ENCODE measurements around the gene PDLIM5. TPM values are rescaled to one million over a fixed set of nuclear protein-coding genes. Genes with fewer than 3 reads are reported as not detected.

Gene PDLIM5
- polyA plus RNA-seq, 4 donors, result 47.9 to 61.4 (median 55.6) TPM

GRCh38 chr4:94420356-94420755 is 31.4 kb upstream of the PDLIM5 start:
- DNase-seq (ENCODE audit: low read depth in 4 of 4, low spot score in 3 of 4), result no peak

- no peak for DNase-seq (ENCODE audit: low read depth in 4 of 4, low spot score in 3 of 4)
Measured at GRCh38 chr4:94426783-94427182, 25.0 kb upstream of the PDLIM5 start.

- no peak for DNase-seq (ENCODE audit: low read depth in 4 of 4, low spot score in 3 of 4)
Measured at GRCh38 chr4:94428884-94429283, 22.9 kb upstream of the PDLIM5 start.

DNA sequence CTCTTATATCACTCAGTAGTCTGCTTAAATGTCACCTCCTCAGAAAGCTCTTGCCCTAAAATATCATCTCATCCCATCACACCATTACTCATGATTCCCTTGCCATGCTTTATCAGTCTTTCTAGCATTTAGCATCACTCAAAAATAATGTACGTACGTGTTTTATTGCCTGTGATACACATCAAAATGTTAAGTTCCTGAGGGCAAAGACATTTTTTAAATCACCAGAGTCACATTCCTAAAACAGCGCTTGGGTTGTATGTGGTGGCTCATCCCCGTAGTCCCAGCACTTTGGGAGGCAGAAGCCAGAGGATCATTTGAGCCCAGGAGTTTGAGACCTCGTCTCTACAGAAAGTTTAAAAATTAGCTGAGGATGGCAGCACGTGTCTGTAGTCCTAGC is 21.3 kb upstream of the PDLIM5 start:
- DNase-seq (ENCODE audit: low read depth in 4 of 4, low spot score in 3 of 4), result no peak

DNA sequence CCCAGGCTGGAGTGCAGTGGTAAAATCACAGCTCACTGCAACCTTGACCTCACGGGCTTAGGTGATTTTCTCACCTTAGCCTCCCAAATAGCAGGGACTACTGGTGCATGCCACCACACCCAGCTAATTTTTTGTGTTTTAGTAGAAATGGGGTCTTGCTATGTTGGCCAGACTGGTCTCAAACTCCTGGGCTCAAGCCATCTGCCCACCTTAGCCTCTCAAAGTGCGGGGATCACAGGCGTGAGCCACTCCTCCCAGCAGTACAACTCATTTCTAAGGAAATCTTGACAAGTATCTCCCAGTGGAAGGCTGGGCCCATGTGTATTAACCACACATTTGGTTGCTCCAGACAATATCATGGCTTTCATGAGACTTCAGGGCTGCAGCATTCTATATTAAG is 20.4 kb upstream of the PDLIM5 start:
- DNase-seq (ENCODE audit: low read depth in 4 of 4, low spot score in 3 of 4), result no peak

GRCh38 chr4:94434505-94434904 is 17.2 kb upstream of the PDLIM5 start:
- no peak for DNase-seq (ENCODE audit: low read depth in 4 of 4, low spot score in 3 of 4)

- DNase-seq (ENCODE audit: low read depth in 4 of 4, low spot score in 3 of 4), result no peak
Measured at GRCh38 chr4:94435874-94436273, 15.9 kb upstream of the PDLIM5 start.

DNA sequence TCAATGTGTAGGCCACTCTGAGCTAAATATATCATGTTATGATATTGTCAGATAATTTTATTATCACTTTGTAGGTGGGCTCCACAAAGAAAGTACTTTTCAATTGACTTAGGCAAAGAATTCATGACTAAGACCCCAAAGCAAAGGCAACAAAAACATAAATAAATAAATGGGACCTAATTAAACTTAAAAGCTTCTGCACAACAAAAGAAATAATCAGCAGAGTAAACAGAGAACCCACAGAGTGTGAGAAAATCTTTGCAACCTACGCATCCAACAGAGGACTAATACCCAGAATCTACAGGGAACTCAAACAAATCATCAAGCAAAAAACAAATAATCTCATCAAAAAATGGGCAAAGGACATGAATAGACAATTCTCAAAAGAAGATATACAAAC is 15.2 kb upstream of the PDLIM5 start:
- no peak for DNase-seq (ENCODE audit: low read depth in 4 of 4, low spot score in 3 of 4)

GRCh38 chr4:94439606-94440005 is 12.1 kb upstream of the PDLIM5 start:
- DNase-seq (ENCODE audit: low read depth in 4 of 4, low spot score in 3 of 4), result no peak

GRCh38 chr4:94441838-94442237 is 9.9 kb upstream of the PDLIM5 start:
- no peak for DNase-seq (ENCODE audit: low read depth in 4 of 4, low spot score in 3 of 4)

GRCh38 chr4:94442251-94442650 is 9.5 kb upstream of the PDLIM5 start:
- no peak for DNase-seq (ENCODE audit: low read depth in 4 of 4, low spot score in 3 of 4)

DNA sequence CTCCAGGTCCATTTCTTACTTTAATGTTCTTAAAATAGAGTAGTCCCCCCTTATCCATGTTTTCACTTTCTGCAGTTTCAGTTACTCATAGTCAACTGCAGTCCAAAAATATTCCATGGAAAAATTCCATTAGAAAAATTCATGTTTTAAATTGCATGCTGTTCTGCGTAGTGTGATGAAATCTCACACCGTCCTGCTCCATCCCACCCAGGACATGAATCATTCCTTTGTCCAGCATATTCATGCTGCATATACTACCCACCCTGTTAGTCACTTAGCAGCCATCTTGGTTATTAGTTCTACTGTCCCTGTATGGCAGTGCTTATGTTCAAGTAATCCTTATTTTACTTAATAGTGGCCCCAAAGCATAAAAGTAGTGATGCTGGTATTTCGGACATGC is 5.4 kb upstream of the PDLIM5 start:
- DNase-seq (ENCODE audit: low read depth in 4 of 4, low spot score in 3 of 4), result no peak

DNA sequence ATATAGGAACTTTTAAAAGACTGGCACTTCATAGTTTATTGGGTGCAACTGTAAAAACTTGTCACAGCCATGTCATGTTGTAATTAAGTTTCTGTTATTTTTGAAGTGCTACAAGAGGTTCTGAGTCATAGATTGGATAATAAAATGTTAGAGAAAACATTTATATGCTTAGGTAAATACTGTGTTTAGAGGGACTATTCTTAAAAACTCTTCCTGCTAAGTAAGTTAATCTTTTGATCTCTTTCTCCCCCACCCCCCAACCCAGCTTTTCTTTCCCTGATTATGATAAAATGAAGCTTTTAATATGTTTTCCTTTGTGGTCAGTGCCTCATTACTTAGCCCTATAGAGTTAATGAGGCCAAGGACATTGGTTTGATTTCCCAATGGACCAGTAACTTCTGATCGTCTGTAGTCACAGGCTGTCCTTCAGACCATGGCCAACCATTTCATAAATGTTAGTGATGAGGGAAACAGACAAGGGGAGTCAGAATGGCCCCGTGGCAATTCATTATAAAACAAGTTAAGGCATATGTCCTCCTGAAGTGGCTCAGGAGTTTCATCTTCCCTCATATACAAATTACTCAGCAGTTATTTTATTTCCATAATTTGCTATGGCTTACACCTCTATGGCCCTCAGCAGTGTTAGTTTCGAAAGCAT is 3.9 kb upstream of the PDLIM5 start:
- no peak for DNase-seq (ENCODE audit: low read depth in 4 of 4, low spot score in 3 of 4)

DNA sequence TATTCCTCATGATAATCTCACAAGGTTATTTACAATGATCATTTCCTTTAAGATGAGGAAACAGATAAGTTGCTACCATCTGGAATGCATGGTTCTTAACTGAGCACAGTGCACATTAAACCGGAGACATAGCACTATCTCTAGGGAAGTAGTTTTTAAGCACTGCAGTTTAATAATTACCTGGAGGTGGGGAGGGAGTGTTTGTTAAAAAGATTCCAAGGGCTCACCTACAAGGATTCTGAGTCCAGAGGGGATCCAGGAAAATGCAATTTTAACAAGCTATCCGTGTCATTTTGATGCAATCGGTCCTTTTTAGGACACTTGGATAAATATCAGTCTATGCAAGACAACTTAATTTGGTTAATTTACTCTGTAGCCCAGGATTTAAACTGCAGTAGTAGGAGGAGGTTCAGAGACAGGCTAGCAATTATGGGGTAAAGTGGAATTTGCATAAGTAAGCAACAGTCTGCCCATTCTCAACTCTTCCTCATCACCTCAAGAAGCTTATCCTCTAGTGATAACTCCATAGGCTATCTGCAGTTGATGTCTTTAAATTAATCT is 2.8 kb upstream of the PDLIM5 start:
- DNase-seq (ENCODE audit: low read depth in 4 of 4, low spot score in 3 of 4), result no peak

DNA sequence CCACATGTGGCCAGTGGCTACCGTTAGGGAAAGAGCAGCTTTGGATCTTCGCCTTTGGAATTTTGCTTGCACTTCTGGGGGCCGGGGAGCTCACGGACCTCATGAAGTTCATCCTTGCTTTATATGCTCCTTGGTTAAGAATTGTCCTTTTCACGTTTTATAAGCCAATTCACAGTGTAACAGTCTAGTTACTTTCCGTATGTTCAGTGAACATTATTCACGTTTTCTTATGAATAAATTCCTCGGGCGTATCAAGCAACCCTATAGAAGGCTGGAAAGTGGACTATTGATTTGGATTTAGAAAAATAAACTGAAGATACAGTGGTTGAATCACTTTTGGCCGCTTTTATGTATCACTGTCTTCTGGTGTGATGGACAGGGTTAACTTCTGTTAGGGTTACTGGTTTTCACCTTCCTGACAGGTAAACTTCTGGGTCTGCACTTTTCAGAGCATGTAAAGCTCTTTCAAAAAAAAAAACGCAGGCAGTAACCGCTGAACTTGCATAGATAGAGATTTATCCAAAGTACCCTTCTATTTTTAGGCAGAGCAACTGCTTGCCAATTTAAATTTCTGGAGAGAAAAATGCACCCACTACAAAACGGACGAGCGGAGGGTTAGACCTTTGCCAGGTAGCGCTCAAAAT is 569 bp upstream of the PDLIM5 start:
- no peak for DNase-seq (ENCODE audit: low read depth in 4 of 4, low spot score in 3 of 4)

GRCh38 chr4:94452476-94453371 is 982 bp downstream of the PDLIM5 start:
- DNase-seq (ENCODE audit: low read depth in 4 of 4, low spot score in 3 of 4), result peak in 2 of 4 donors; percentile 14 to 42

DNA sequence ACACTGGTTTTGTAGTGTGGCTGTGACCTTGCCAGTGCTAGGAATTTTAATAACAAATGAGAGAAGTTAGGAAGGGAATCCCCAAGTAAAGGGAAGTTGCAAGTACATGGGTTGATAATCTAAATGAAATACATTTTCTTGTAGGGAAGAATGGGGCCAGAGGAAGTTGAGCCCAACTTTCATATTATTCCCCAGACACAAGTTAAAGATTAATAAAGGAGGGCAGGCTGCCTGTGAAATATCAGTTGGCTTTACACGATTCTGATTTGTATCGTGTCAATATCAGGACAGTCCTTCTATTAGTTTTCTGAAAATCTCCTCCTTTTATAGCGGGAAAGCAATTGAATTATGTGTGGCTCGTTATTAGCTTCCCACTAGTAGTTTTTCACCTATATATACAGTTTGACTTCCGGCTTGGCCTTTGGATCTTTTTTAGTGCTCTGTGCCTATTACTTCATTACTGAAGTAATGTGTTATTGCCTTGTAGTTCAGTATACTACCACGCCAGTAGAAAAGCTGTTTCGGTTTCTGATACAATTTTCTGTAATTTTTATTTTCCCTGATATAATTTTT is 1.7 kb downstream of the PDLIM5 start:
- no peak for DNase-seq (ENCODE audit: low read depth in 4 of 4, low spot score in 3 of 4)

DNA sequence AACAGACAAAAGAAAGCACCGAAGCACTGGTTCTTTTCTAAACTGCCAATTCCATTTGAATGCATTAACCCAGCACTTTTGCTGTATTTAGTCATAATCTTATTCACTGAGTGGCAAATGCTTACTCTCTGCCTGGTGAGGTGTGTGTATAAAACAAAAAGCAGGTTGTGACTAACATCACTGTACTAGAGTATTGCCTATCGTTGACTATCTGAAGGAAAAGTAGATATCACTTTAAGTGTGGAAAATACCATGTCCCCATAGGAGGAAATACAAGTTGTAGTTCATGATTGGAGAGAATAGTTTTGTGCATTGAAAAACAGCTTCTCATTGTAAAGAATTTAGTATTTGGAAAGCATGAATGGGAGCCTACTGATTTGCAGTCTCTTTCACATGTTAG is 2.7 kb downstream of the PDLIM5 start:
- DNase-seq (ENCODE audit: low read depth in 4 of 4, low spot score in 3 of 4), result no peak

DNA sequence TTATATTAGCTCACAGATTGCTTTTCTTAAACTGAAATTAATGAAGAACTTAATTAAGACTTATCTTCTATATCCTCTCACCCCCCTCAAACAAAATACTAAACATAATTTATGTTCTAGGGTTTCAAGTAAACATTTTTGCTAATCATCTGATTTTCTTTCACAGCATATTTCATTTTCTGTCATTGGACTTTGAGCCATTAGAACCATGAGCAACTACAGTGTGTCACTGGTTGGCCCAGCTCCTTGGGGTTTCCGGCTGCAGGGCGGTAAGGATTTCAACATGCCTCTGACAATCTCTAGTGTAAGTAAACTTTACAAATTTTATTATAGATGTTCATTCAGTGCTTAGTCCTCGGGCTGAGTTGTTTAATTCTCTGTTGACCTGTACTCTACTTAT is 3.3 kb downstream of the PDLIM5 start:
- no peak for DNase-seq (ENCODE audit: low read depth in 4 of 4, low spot score in 3 of 4)

DNA sequence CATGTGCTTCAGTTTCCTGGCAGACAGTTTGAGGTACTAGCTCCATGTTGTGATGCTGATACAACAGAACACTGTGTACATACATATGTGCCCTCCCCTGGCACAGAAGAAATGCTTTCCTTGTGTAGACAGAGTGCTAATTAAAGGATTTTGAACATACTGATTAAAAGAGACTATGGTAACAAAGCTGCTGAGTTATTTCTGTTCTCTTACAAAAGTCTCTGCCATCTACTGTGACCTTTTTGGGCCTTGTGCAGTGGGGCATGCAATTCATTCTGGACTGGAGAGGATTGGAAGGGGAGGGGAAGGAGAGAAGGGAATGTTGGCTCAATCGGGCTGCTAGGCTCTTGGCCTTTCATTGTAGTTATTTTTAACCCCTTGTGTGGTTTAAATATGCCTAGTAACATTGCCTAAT is 6.0 kb downstream of the PDLIM5 start:
- DNase-seq (ENCODE audit: low read depth in 4 of 4, low spot score in 3 of 4), result no peak

GRCh38 chr4:94458682-94459081 is 6.9 kb downstream of the PDLIM5 start:
- no peak for DNase-seq (ENCODE audit: low read depth in 4 of 4, low spot score in 3 of 4)

Measured in right renal pelvis (tissue), 4 donors.